ENCODE data around the gene SCAP.
"Not testable (repeated sequence)": the region's sequence is repeated elsewhere in the genome, so short reads cannot be mapped to it uniquely, and the experiment has no call there.

SCAP gene

GRCh38 chr3:47475570-47476329 is at the start of gene SCAP:
SCAP (minus strand) TSS chr3:47475941; CDS start chr3:47442993, 32,948 bp downstream.
- Mint-ChIP-seq H3K36me3 (peaks cover 0 to 5% of the 10 kb centered on the region in 2 donors), H3K4me3 (peak within 1 kb of the TSS; percentile 90 to 95), H3K27ac (peak within 1 kb of the TSS; percentile 92), H3K27me3 (no peaks in the 10 kb centered on the region), H3K9me3 (no peaks in the 10 kb centered on the region), H3K4me1 (peaks cover 24 to 36% of the 10 kb centered on the region in 2 donors)
- ATAC-seq (replicated peaks) (peak; percentile 92 to 96), DNase-seq (peak; percentile 92)

GRCh38 chr3:47523310-47524073 is 47.8 kb upstream of the SCAP start:
- DNase-seq (no peak), ATAC-seq (replicated peaks) (no peak)
- Mint-ChIP-seq H3K4me1 (peaks cover 8 to 17% of the 10 kb centered on the region in 2 donors), H3K27me3 (no peaks in the 10 kb centered on the region), H3K36me3 (peaks cover 0 to 3% of the 10 kb centered on the region in 2 donors), H3K9me3 (peaks cover 4 to 5% of the 10 kb centered on the region in 2 donors), H3K27ac (no peak overlapping the region), H3K4me3 (no peak overlapping the region)

DNA sequence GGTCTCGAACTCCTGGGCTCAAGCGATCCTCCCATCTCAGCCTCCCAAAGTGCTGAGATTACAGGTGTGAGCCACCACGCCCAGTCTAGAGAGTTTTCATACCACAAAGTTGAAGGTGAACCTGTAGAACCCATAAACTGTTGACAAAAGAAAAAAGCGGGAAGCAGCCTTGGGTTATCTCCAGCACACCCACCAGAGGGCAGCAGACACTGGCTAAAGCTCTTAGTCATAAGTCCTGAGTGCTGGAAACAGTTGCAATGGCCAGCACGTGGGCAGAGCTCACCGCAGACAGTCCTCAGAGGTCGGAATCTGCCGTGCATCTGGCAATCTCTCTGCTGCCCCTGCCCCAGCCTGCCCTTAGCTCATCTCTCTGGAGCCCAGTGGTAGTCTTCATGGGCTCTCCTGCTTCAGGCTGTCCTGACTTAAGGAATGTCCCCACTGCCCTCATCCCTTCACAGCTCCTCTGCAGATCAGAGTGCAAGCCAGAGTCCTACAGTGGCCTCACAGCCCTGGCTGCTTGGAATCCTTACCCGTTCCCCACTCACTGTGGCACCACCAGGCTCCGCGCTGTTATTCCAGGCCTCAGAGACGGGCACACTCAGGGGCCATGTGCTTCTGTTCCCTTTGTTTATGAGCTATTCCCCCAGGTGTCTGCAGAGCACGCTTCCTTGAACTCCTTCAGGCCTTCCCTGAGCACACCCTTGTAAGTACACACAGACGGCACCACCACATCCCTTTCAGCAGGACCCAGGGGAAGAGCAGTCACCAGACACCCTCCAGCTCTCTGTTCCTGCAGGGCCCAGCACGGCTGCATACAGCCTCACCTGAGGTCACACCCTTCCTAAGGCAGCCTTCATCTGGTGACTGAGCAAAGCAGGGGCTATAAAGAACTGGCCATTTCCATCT is 46.6 kb upstream of the SCAP start:
- Mint-ChIP-seq H3K27ac (no peak overlapping the region), H3K9me3 (no peaks in the 10 kb centered on the region)
- peak; percentile 73 for DNase-seq

GRCh38 chr3:47520756-47521155 is 45.0 kb upstream of the SCAP start:
- H3K9me3 Mint-ChIP-seq: no peaks in the 10 kb centered on the region
- DNase-seq (no peak), ATAC-seq (replicated peaks) (no peak)
- H3K4me1 Mint-ChIP-seq: peaks cover 6 to 14% of the 10 kb centered on the region in 2 donors
- H3K36me3 Mint-ChIP-seq: no peaks in the 10 kb centered on the region
- H3K4me3 Mint-ChIP-seq: no peak overlapping the region
- no peaks in the 10 kb centered on the region for H3K27me3 Mint-ChIP-seq
- H3K27ac Mint-ChIP-seq: no peak overlapping the region

More for the DNA sequence above, 46.6 kb upstream of the SCAP start:
- Mint-ChIP-seq H3K27me3 (no peaks in the 10 kb centered on the region), H3K4me1 (peaks cover 8 to 17% of the 10 kb centered on the region in 2 donors), H3K36me3 (no peaks in the 10 kb centered on the region), H3K4me3 (no peak overlapping the region)
- peak; percentile 98 for ATAC-seq (replicated peaks)

- H3K27ac Mint-ChIP-seq: no peak overlapping the region
- DNase-seq (no peak), ATAC-seq (replicated peaks) (no peak)
- H3K4me1 Mint-ChIP-seq: peaks cover 6 to 21% of the 10 kb centered on the region in 2 donors
- peaks cover 0 to 3% of the 10 kb centered on the region in 2 donors for H3K36me3 Mint-ChIP-seq
- no peaks in the 10 kb centered on the region for H3K9me3 Mint-ChIP-seq
- no peak overlapping the region for H3K4me3 Mint-ChIP-seq
- no peaks in the 10 kb centered on the region for H3K27me3 Mint-ChIP-seq
These were observed 42.2 kb upstream of the SCAP start for GRCh38 chr3:47517937-47518336.

- peaks cover 12 to 16% of the 10 kb centered on the region in 2 donors for H3K4me1 Mint-ChIP-seq
These were observed 40.2 kb upstream of the SCAP start for GRCh38 chr3:47515864-47516319.

GRCh38 chr3:47515100-47515499 is 39.4 kb upstream of the SCAP start:
- H3K9me3 Mint-ChIP-seq: no peaks in the 10 kb centered on the region
- H3K36me3 Mint-ChIP-seq: peaks cover 4 to 8% of the 10 kb centered on the region in 2 donors
- H3K27me3 Mint-ChIP-seq: no peaks in the 10 kb centered on the region
- no peak for ATAC-seq (replicated peaks)
- peak overlapping the region; percentile 95 for H3K27ac Mint-ChIP-seq
- no peak for DNase-seq
- H3K4me1 Mint-ChIP-seq: peaks cover 12 to 16% of the 10 kb centered on the region in 2 donors
- peak overlapping the region; percentile 65 to 83 for H3K4me3 Mint-ChIP-seq

More at GRCh38 chr3:47515864-47516319, 40.2 kb upstream of the SCAP start:
- H3K4me3 Mint-ChIP-seq: no peak overlapping the region
- peaks cover 0 to 3% of the 10 kb centered on the region in 2 donors for H3K36me3 Mint-ChIP-seq
- H3K9me3 Mint-ChIP-seq: no peaks in the 10 kb centered on the region
- no peak overlapping the region for H3K27ac Mint-ChIP-seq
- no peaks in the 10 kb centered on the region for H3K27me3 Mint-ChIP-seq
- DNase-seq (no peak), ATAC-seq (replicated peaks) (no peak)

DNA sequence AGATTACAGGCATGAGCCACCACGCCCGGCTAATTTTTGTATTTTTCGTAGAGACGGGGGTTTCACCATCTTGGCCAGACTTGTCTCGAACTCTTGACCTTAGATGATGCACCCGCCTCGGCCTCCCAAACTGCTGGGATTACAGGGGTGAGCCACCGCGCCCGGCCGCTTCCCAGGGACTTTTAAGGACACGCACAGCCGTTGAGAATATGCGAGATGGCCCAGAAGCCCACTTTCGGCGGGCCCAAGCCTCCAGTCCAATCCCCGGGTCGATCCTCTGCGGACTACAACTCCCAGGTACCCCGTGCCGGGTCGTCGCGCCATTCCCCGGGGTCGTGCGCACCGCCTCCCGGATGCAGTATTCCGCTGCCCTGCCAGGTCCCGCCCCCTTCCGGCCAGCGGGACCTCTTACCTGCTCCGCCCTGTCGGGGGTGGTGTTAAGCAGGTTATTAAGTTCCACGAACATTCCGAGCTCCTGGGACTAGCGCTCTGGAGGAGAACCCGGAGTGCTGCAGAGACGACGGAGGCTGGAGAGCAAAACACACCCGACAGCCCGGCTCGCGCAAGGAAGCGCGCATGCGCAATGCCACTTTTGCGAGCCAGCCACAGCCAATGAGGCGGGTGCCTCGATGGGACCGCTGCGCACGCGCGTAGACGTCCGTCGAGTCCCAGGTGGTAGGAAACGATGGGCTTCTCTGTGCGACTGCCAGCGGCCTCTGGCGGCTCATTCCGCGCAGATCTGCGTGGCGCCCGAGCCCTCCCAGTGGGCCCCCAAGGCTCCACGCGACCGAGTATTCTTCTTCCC is 37.6 kb upstream of the SCAP start, which contains the start of gene ELP6:
TSS of gene ELP6 (minus strand) at position 588 of the 805 bp plus-strand sequence. CDS start at position 466, 122 bp downstream.
- Mint-ChIP-seq H3K36me3 (peaks cover 7 to 11% of the 10 kb centered on the region in 2 donors), H3K9me3 (no peaks in the 10 kb centered on the region), H3K4me3 (peak within 1 kb of the TSS; percentile 89 to 94), H3K27ac (peak within 1 kb of the TSS; percentile 99), H3K27me3 (no peaks in the 10 kb centered on the region), H3K4me1 (peaks cover 12 to 16% of the 10 kb centered on the region in 2 donors)
- DNase-seq: peak; percentile 96
- peak; percentile 96 to 97 for ATAC-seq (replicated peaks)

DNA sequence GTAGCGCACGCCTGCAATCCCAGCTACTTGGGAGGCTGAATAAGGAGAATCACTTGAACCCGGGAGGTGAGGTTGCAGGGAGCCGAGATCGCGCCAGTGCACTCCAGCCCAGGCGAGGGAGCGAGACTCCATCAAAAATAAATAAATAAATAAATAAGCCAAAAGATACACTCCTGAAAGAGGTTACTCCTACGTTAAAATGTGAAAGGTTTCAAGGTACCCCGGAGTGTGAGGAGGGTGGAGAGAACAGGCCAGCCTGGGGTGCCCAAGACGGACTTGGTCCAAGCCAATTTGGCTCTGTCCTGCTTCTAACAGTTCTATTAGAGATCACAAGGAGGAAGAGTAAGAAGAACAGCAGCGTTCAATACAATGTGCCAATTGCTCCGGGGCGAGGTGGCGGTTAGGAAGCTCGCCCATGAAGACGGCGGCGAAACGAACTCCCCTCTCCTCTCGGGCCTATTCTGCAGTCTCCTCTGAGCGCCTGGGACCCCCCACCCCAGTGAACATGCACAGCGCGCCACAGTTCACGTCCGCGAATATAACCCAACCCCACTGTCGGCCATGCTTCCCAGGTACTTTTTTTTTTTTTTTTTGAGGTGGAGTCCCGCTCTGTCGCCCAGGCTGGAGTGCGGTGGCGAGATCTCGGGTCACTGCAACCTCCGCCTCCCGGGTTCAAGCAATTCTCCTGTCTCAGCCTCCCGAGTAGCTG is 36.8 kb upstream of the SCAP start:
- Mint-ChIP-seq H3K4me3 (peak overlapping the region; percentile 89 to 94), H3K9me3 (no peaks in the 10 kb centered on the region), H3K27me3 (no peaks in the 10 kb centered on the region), H3K36me3 (peaks cover 12 to 18% of the 10 kb centered on the region in 2 donors), H3K27ac (peak overlapping the region; percentile 99), H3K4me1 (peaks cover 12 to 16% of the 10 kb centered on the region in 2 donors)
- peak; percentile 26 to 28 for ATAC-seq (replicated peaks)
- DNase-seq: no peak

DNA sequence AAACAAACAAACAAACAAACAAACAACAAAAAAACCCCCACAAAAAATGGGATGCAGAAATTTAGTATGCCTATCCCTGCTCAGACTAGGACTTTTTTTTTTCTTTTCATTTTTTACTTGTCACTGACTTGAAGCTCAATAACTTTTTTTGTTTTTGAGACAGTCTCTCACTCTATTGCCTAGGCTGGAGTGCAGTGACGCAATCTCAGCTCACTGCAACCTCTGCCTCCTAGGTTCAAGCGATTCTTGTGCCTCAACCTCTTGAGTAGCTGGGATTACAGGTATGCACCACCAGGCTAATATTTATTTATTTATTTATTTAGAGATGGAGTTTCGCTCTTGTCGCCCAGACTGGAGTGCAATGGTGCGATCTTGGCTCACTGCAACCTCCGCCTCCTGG is 29.5 kb upstream of the SCAP start:
- H3K27me3 Mint-ChIP-seq; H3K4me3 Mint-ChIP-seq; H3K27ac Mint-ChIP-seq; DNase-seq; ATAC-seq (replicated peaks); H3K9me3 Mint-ChIP-seq; H3K4me1 Mint-ChIP-seq: not testable (repeated sequence)
- H3K36me3 Mint-ChIP-seq: peaks cover 25 to 48% of the 10 kb centered on the region in 2 donors

- ATAC-seq (replicated peaks) (no peak), DNase-seq (no peak)
- H3K9me3 Mint-ChIP-seq: no peaks in the 10 kb centered on the region
- H3K4me3 Mint-ChIP-seq: no peak overlapping the region
- peaks cover 22 to 51% of the 10 kb centered on the region in 2 donors for H3K36me3 Mint-ChIP-seq
- no peak overlapping the region for H3K27ac Mint-ChIP-seq
- H3K27me3 Mint-ChIP-seq: no peaks in the 10 kb centered on the region
- peaks cover 0 to 2% of the 10 kb centered on the region in 2 donors for H3K4me1 Mint-ChIP-seq
These were observed 28.4 kb upstream of the SCAP start for GRCh38 chr3:47504113-47504512.

- H3K9me3 Mint-ChIP-seq: no peaks in the 10 kb centered on the region
- peaks cover 27 to 58% of the 10 kb centered on the region in 2 donors for H3K36me3 Mint-ChIP-seq
- no peak overlapping the region for H3K4me3 Mint-ChIP-seq
- peaks cover 0 to 2% of the 10 kb centered on the region in 2 donors for H3K4me1 Mint-ChIP-seq
- no peak for DNase-seq
- H3K27me3 Mint-ChIP-seq: no peaks in the 10 kb centered on the region
- no peak for ATAC-seq (replicated peaks)
- H3K27ac Mint-ChIP-seq: no peak overlapping the region
These were observed 27.3 kb upstream of the SCAP start for GRCh38 chr3:47503033-47503432.

Data from stimulated activated naive B cell treated with anti-CD40 and anti-IgM and Interleukin-4, amounts not matched to agents 10 μg/mL and 1 μg/mL and 100 μg/mL, for 72 hours (primary cell).